Kasumi-1 (cell line): ENCODE data around the gene FADS6.
"Not testable (repeated sequence)": the region's sequence is repeated elsewhere in the genome, so short reads cannot be mapped to it uniquely, and the experiment has no call there.

Source experiments
- DNase-seq, 2 experiments: peaks; one replicate each; lab custom pipeline; 2025; lab: John Stamatoyannopoulos, UW

The FADS6 gene

GRCh38 chr17:74888469-74888868, 5.0 kb downstream of the FADS6 start:
- DNase-seq: no peak

- no peak for DNase-seq
Measured at GRCh38 chr17:74883241-74883745, 10.1 kb downstream of the FADS6 start.

GRCh38 chr17:74882517-74883240, 10.8 kb downstream of the FADS6 start:
- DNase-seq: no peak

GRCh38 chr17:74881073-74881472, 12.4 kb downstream of the FADS6 start:
- DNase-seq: no peak

- DNase-seq: no peak
Measured at GRCh38 chr17:74879308-74879707, 14.1 kb downstream of the FADS6 start.

DNA sequence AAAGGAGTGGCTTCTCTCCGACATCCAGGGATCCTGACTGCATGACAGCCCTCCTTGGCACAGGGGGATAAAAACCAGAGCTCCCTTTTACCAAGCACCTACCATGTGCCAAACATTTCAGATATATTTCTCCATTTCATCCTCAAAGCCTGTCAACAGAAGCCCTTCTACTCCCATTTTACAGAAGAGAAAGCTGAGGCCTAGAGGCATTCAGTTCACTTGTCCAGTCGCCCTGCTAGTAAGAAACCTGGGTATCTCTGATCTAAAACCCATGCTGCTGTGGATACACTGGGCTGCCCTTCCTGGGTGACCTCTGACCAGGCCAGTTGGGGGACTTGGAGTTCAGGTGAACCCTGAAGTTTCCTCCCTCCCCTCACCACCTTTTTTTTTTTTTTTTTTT, 14.8 kb downstream of the FADS6 start:
- DNase-seq: no peak

GRCh38 chr17:74877592-74878548, 15.6 kb downstream of the FADS6 start:
- no peak for DNase-seq

DNA sequence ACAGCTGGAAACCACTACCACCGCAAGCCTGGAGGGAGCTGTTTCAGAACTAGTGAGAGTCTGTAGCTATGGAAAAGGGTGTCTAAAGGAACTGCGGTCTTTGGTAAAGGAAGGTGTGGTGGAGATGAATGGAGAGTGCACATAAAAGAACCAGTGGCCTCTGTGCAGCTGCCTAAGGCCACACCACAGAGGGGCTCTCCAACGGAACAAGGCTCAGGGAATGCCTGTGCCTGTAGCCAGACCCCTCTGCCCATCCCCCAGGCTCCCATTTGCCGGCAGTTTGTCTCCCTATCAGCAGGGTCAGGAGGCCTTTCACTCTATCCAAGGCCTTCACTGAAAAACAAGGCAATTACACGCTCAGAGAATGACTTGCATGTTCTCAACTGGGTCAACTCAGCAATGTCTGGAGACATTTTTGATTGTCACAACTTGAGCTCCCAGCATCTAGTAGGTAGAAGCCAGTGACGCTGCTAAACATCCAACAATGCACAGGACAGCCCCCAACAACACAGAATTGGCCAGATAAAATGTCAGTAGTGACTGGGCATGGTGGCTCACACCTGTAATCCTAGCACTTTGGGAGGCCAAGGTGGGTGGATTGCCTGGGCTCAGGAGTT, 17.3 kb downstream of the FADS6 start:
- no peak for DNase-seq

GRCh38 chr17:74875155-74875976, 18.1 kb downstream of the FADS6 start:
- no peak for DNase-seq

DNA sequence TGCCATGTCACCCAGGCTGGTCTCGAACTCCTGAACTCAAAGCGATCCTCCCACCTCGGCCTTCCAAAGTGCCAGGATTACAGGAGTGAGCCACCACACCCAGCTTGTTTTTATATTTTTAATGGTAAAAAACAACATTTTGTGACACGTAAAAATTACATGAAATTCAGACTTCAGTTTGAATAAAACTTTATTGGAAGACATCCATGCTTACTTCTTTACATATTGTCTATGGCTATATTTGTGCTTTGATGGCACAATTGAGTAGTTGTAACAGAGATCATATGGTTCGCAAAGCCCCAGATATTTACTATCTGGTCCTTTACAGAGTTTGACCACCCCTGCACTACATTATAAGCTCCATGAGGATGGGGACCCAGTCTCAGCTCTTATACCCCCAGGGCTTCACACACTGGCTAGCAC, 18.8 kb downstream of the FADS6 start:
- no peak for DNase-seq

- DNase-seq: no peak
Measured at GRCh38 chr17:74873874-74874614, 19.4 kb downstream of the FADS6 start.

GRCh38 chr17:74873037-74873873, 20.2 kb downstream of the FADS6 start:
- DNase-seq: peak; percentile 100

GRCh38 chr17:74872313-74873036, 21.0 kb downstream of the FADS6 start, which contains the start of gene FDXR:
FDXR (minus strand) TSS chr17:74872994; CDS start chr17:74872944, 50 bp downstream.
- peak; percentile 58 to 65 for DNase-seq

- no peak for DNase-seq
Measured at GRCh38 chr17:74871356-74872076, 21.9 kb downstream of the FADS6 start.

GRCh38 chr17:74870512-74870911, 22.9 kb downstream of the FADS6 start:
- DNase-seq: no peak

- DNase-seq: not testable (repeated sequence)
Measured at GRCh38 chr17:74870028-74870427, 23.4 kb downstream of the FADS6 start.

- DNase-seq: no peak
Measured at GRCh38 chr17:74868908-74869255, 24.6 kb downstream of the FADS6 start.

DNA sequence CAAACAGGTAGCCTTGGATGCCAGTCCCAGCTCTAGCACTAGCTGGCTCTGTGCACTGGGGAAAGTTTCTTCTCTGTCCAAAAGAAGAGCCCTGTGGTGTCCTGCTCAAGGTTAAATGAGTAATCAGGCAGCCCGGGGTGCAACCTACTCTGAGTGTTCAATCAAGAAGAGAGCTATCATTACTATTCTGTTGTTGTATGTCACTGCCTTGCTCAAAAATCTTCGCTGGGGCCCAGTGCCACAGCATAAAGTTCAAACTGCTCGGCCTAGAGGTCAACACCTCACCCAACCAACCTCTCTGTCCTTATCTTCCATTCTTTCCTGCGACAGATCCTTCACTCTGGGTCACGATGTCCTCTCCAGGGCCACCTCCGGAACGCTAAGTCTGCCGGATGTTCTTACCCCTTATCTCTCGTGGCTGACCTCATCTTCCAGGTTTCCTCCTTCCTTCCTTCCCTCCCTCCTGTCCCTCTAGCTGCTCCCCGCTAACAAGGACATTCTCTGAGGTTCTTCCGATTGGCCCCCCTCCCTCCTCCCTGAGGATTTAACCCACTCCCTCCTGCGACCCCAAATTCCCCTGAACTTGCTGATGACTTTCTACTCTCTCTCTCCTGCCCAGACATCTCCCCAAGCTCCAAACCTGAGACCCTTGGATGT, 25.1 kb downstream of the FADS6 start:
- no peak for DNase-seq
